Measurements from ENCODE around the gene FAM3A.
"Not testable (repeated sequence)": the region's sequence is repeated elsewhere in the genome, so short reads cannot be mapped to it uniquely, and the experiment has no call there.

The FAM3A gene, protein sequence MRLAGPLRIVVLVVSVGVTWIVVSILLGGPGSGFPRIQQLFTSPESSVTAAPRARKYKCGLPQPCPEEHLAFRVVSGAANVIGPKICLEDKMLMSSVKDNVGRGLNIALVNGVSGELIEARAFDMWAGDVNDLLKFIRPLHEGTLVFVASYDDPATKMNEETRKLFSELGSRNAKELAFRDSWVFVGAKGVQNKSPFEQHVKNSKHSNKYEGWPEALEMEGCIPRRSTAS

DNA sequence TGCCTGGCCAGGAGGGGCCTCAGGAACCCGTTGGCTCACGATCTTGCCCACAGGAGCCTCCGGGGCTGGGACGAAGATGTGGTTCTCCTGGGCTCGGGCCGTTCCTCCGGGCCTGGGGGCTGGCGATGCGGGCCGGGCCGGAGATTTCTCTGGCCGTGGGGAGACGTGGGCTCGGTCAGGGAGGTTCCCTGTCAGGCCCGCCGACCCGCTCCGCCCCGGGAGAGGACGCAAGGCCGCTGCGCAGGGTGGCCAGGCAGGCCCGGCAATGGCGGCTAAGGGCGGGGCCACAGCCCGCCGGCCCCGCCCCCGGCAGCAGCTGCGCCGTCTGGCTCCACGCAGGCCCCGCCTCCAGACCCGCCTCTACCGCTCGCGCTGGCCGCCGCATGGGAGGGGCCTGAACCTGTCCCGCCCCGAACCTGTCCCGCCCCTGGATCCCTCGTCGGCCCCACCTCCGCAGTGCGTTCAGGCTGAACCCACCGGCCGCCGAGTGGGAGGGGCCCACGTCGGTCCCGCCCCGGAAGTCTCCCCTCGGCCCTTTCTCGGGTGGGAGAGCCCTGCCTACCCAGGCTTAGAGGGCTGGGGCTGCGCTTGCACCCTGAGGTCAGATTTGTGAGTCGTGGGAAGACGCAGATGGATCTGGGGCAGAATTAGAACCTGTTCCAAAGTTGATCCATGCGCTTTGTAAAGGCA is at the start of gene FAM3A:
TSS of gene FAM3A (minus strand) at position 267 of the 690 bp plus-strand sequence. CDS start 460 bp downstream, outside the sequence.
- peak; percentile 91 for DNase-seq

DNA sequence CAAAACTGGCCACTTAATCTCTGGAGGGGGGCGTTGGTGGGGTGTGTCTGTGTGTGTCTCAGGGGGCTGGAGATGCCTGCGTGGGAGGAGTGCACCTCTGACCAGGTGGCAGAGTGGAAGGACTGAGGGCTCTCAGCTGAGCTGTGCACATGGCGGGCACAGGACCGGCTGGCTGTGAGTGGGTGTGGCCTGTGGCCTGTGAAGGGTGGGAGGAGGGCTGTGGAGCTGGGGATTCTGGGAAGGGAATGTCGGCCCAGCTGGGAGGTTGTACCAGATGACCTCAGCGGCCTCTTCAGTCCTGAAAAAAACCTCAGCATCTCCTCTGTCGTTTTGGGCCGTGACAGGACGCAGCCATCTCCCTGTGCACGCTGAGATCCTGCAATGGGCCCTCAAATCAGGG is 46.3 kb upstream of the FAM3A start:
- DNase-seq, result not testable (repeated sequence)

DNA sequence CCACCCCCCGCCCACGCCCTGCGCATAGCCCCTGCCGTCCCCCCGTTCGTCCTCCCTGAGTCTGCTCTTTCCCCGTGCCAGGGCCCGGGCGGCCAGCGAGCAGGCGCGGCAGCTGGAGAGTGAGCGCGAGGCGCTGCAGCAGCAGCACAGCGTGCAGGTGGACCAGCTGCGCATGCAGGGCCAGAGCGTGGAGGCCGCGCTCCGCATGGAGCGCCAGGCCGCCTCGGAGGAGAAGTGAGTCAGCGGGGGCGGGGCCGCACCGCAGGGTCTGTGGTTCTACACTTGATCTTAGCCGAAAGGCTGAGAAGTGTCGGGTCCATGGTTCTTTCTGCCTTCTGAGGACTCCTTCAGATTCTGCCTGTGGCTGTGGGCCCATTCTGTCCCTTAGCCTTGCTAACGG is 44.3 kb upstream of the FAM3A start:
- DNase-seq, result not testable (repeated sequence)

DNA sequence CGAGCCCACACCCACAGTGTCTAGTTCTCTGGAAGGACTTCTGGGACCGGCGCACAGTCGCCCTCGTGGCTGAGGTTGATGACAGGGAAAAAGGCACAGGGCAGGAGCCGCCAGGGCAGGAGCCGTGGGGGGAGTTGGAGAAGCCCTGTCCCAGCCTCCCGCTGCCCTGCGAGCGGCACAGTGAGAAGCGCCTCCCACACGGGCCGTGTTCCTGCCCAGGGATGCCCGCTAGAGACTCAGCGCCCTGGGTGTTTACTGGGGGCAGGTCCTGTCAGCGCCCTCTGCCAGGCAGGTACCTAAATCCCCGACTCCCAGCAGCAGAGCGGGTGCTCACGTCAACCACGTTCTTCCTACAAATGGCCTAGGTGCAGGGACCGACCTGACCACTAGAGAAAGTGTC is 42.9 kb upstream of the FAM3A start:
- not testable (repeated sequence) for DNase-seq

DNA sequence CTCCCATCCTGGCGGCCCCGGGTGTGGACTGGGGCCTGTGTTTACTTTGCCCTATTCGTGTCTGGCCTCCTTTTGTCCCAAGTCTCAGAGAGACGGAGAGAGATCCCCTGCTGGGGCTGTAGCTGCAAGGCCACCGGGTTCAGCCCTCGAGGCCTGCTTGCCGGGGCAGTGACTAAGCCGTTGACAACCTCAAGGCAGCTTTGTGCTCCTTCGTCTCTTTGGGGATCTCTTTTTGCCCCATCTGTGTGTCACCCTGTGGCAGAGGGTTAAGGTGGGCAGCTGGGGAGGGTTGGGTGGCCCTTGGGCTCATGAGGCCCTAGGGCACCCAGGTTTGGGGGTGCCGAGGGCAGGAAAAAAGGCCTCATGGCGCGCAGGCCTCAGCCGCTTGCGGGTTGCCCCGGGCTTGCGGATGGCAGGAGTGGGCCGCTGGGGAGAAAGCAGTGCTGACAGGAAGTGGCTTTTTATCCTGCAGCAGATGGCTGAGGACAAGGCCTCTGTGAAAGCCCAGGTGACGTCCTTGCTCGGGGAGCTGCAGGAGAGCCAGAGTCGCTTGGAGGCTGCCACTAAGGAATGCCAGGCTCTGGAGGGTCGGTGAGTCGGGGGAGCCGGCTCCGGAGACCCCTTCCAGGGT is 42.1 kb upstream of the FAM3A start:
- DNase-seq, result not testable (repeated sequence)

DNA sequence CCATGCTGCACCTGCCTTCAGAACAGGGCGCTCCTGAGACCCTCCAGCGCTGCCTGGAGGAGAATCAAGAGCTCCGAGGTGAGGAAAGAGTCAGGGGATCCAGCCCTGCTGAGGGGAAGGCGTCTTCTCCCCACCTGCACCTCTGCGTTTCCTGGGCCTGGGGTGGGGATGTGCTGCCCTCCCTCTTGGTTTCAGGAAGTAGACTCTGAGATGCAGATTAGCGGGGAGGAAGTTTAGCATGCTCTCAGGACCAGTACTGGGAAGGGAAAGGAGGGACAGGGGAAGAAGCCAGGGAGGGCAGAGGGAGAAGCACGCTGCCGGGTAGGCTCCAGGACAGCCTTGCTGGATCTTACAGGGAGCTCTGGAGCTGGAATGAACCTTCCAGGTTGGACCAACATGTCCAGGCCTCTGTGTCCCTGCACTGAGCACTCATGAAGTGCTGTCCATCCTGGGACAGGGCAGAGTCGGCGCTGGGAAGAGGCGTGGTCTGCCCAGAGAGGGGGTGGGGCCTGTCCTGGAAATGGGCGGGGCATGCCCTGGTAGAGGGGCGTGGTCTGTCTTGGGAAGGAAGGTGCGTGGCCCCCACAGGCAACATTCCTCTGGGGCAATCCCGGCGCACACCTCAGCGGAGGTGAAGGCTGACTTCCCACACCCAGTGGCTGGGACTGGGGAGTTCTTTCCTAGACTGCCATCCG is 36.2 kb upstream of the FAM3A start:
- DNase-seq, result not testable (repeated sequence)

DNA sequence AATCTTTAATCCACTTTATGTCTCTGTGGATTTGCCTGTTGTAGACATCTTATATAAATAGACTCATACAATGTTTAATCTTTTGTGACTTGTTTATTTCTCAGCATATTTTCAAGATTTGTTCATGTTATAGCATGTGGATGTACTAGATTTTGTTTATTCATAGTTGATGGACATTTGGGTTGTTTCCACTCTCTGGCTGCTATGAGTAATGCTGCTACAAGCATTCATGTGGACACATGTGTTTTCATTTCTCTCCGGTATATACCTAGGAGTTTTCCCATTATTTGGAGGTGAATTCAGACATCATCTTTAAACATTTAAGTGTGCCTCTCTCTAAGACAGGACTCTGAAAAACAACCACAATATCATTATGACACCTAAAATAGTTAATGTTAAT is 33.7 kb upstream of the FAM3A start:
- DNase-seq, result no peak

DNA sequence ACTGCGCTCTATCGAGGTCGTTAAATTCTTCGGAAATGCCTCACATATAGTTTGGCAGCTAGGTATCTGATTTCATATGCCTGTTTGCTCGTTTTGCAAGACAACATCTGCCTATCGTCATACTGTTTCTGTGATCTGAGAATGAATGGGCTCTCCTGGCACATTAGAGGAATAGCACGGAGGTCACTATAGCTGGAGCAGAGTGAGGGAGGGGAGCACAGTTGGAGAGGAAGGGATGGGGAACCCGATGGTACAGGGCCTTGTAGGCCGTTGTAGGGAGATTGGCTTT is 31.9 kb upstream of the FAM3A start:
- DNase-seq, result no peak

DNA sequence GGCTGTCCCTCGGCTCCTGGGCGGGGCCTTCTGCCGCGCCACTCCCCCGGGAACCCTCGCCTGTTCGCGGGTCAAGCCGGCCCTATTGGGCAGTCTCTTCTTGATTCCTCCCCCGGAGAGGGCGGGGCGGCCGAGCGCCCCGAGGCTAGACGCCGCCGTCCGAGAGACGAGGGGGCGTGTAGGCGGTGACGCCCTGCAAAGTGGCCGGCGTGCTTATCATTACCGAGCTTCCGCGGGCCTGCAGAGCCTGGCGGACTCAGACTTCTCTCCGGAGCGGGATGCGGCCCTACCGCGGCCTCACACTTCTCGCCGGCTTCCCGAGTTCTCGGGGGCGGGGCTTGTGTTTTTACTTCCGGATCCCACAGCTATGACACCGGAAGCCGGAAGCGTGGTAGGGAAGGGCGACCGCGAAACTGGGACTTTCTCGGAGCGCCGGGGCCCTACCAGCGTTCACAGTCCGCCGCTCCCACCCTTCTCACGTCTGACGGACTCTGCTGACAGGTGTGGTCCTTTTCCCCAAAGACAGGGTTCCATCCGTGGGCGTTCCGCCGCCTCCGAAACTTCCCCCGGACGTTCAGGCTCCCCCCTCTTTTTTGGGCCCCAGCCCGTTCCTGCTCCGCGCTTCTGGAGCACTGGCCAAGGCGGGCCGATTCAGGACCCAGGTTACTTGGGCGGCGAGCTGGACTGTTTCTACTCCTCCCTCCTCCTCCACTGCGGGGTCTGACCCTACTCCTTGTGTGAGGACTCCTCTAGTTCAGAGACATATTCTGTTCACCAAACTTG is 31.4 kb upstream of the FAM3A start, which contains the start of gene IKBKG:
TSS of gene IKBKG (plus strand) at position 376 of the 783 bp plus-strand sequence. CDS start 4,383 bp downstream, outside the sequence.
- DNase-seq, result peak; percentile 88

DNA sequence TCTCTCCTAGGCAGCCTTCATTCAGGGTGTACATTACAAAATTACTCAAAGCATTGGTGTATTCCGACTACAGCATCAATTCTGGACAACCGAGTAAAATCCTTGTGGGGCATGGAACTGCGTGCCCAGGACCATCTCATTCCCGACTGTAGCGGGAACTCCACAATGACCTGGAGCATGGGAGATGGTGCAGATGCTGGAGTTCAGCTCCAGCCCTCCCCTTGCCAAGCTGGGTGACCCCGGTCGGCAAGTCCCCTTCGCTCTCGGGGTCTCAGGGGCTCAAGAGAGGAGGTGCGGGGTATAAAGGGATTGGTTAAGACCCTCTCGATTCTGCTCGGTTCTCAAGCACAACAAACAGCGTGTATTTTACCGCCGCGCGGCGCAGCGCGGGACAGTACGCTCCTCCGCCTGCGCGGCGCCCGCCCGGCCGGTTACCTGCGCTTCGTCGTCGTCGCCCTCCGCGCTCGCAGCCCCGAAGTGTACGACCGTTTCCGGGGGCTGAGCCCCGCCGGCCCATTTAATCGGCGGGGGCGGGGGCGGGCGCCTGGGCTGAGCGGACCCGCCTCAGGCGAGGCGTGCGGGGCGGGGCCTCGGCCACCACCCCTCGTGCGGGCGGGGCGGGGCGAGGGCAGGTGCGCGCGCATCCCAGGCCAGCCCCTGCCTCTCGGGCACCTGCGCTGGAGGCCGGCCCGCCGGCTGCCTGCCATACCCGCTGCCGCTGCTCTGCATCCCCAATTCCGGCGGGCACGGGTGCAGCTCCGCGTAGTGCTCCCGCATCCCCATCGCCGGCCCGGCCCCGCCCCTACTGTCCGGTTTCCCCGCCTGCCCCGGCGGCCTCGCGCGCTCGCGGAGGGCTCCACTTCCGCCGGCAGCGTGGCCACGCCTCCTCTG is 30.6 kb upstream of the FAM3A start, which contains the start of gene G6PD:
TSS of gene G6PD (minus strand) at position 493 of the 891 bp plus-strand sequence. CDS start 691 bp downstream, outside the sequence.
- DNase-seq, result peak; percentile 81

DNA sequence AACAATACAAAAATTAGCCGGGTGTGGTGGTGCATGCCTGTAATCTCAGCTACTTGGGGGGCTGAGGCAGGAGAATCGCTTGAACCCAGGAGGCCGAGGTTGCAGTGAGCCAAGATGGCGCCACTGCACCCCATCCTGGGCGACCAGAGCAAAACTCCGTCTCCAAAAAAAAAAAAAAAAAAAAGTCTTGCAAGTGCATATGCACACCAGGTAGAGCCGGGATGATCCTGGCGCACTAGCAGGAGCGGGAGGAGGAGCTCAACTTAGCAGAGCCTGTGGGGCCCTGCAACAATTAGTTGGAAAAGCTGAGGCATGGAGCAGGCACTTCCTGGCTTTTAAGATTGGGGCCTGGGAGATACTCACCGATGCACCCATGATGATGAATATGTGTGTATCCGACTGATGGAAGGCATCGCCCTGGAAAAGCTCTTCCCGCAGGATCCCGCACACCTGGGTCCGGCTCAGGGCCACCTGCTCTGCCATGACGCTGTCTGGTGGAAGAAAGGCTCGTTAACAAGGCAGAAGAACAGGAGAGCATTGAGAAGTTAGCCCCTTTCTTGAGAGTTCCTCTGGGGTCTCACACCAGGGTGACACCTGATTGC is 29.7 kb upstream of the FAM3A start:
- DNase-seq, result no peak

DNA sequence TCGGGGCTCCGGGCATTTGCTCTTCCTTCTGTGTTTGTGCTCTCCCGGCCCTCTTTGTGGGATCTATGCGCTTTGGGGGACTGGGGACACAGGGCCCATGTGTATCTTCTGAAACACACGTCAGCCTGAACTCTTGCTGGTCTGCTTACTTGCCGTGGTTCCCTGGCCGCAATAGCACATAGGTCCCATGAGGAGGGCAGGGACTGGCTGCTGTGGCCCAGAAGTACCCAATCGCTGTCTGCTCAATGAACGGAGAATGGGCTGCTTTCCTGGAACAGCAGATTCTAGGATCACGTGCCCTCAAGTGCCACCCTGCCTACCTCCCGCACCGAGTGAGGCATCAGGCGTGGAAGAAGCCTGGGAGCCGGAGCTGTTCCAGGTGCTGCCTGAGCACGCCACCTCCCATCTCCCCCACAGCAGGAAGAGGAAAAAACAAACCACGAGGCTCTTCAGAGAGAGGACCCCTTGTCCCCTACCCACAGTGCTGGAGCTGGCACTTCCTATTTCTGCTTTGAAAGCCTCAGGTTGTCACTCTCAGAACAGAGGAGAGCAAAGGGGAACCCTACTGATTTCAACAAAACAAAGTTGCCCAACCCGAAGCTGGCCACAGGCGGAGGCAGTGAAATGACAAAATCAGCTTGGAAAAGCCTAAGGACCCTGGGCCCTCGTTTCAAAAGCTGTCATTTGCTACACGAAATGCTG is 26.8 kb upstream of the FAM3A start:
- peak; percentile 3 for DNase-seq

DNA sequence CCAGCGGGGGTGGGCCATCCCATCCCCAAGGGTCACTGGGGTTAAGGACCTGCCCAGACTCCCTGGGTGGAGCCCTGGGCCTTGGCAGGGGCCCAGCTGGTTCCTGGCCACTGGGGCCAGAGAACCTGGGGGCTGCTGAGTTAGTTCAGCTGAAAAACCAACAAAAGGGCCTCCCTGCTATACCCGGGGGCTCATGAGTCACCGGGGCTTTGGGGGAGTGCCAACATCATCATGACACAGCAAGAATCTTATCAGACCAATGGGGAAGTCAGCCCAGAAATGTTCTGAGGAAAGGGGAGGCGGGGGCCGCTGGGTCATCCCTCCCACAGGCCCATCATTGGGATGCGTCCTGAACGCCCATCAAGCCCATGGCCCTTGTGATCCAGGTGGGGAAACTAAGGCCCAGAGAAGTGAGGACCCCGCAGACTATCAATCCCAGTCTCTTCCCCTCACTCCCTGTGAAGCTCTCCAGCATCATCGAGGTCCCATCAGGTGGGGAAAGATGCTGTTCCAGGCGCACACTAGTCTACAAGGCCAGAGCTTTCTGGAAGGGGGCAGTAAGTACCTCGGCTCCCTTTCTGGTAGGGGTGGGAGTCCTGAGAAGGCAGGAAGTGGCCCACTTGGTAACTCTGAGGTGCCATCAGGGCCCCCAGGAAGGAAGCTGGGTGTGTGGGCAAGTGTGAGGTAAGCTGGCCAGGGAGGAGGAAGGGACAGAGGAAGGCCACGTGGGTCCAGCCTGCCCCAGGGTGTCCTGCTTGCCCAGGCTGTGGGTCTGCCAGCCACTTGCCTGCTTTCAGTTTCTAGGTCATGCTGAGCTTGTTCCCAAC is 26.1 kb upstream of the FAM3A start:
- DNase-seq, result peak; percentile 66

DNA sequence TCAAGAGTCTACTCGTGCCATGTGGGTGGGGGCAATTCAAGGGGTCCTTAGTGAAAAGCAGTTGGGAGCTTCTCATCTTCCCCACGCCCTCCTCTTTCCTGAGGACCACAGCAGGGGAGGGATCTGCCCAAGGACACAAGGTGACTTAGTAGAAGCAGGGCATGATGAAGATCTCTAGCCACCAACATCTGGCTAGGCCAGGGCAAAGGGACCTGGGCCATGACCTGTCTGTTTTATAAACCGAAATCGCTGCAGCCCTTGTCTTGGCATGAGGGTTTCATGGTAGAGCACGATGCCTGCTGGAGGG is 25.5 kb upstream of the FAM3A start:
- DNase-seq, result no peak

DNA sequence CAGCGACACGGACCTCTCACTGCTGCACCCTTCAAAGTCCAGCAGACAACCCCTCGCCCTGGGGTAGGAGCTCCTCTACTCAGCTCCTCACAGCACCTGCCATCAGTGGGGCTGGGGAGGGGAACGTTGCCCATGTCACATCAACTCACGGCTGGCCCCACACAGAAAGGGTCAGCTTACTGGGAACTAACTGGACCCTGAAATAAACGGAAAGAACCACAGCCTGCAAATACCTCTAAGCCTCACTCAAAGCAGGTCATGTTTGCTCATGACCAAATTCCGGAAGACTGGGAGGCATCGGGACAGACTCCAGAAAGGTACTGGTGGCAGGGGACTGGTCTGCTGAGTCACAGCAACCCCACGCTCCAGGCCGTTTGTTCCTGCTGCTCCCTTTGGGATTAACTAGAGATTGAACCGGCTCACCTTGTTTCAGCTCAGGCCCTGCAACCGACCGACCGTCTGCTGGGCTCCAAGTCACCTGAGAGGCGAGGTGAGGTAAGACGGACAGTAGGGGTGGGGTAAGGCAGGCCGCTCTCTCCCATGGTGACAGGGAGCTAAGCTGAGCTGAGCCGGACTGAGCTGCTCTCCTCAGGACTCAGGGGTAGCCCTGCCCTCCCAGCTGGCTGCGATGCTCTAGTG is 25.0 kb upstream of the FAM3A start:
- DNase-seq, result no peak

DNA sequence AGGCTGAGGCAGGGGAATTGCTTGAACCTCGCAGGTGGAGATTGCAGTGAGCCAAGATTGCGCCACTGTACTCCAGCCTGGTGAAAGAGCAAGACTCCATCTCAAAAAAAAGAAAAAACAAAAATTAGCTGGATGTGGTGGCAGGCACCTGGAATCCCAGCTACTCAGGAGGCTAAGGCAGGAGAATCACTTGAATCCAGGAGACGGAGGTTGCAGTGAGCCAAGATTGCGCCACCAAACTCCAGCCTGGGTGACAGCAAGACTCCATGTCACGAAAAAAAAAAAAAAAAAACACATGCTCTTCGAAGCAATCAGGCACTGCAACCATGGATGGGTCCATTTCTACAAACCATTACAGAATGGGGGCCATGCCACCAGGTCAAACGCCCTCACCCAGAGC is 24.3 kb upstream of the FAM3A start:
- not testable (repeated sequence) for DNase-seq

DNA sequence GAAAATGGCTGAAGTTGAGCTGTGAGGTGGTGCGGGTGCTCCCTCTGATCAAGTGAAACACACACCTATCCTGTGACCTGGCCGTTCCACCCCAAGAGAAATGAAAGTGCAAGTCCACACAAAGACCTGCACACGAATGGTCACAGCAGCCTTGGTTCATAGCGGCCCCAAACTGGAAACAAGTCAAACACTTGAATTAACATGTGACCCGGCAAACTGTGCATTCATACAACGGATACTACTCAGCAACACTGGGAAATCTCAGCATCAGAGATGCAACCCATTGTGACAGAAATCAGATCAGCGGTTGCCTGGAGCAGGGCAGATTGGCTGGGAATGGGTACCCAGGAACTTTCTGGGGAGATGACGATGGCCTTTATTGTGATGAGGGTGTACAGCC is 23.0 kb upstream of the FAM3A start:
- no peak for DNase-seq

DNA sequence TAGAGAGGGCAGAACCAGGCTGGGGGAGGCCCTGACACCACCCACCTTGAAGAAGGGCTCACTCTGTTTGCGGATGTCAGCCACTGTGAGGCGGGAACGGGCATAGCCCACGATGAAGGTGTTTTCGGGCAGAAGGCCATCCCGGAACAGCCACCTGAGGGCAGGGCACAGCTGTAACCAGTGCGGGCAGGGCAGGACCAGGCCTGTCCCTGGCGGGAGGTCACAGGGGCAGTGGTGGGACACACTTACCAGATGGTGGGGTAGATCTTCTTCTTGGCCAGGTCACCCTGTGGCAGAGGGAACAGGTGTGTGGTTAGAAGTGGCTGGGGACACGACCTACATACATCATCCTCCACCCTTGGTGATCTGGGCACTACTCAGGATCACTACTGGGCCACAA is 19.9 kb upstream of the FAM3A start:
- DNase-seq, result no peak

Measured in activated naive CD4-positive, alpha-beta T cell treated with Interleukin-2 at 50 U/mL for 16 hours (primary cell).